T-helper 2 cell treated with Interferon-gamma antibody and Interleukin-4, amounts not matched to agents 5 μg/mL and 100 μg/mL, for 36 hours (primary cell): Measurements from ENCODE around the gene CNTN2.

Source experiments
- DNase-seq: peaks from one replicate; pipeline ENCODE4 v3.0.0; 2021; ENCODE audit warnings: low spot score
- H3K27ac Mint-ChIP-seq: one replicate; pipeline ENCODE4 v1.8.0; 2021; ENCODE audit warnings: mild to moderate bottlenecking, mixed read lengths
- H3K27me3 Mint-ChIP-seq: one replicate; pipeline ENCODE4 v1.8.0; 2021; ENCODE audit warnings: low read depth, mixed read lengths
- H3K36me3 Mint-ChIP-seq: one replicate; pipeline ENCODE4 v1.8.0; 2021; ENCODE audit warnings: low read depth, mixed read lengths
- H3K4me1 Mint-ChIP-seq: one replicate; pipeline ENCODE4 v1.8.0; 2021; ENCODE audit warnings: low read depth, mixed read lengths
- H3K4me3 Mint-ChIP-seq: one replicate; pipeline ENCODE4 v1.8.0; 2022; ENCODE audit warnings: mild to moderate bottlenecking, moderate library complexity, mixed read lengths
- H3K9me3 Mint-ChIP-seq: one replicate; pipeline ENCODE4 v1.8.0; 2021; ENCODE audit warnings: mixed read lengths

Gene CNTN2

GRCh38 chr1:205053296-205053695 lies 10.3 kb downstream of the CNTN2 start:
- Mint-ChIP-seq H3K27ac (no peak overlapping the region), H3K9me3 (no peaks in the 10 kb centered on the region), H3K27me3 (no peaks in the 10 kb centered on the region), H3K4me1 (no peaks in the 10 kb centered on the region), H3K4me3 (no peak overlapping the region), H3K36me3 (no peaks in the 10 kb centered on the region)
- no peak for DNase-seq

- no peak for DNase-seq
- no peaks in the 10 kb centered on the region for H3K9me3 Mint-ChIP-seq
- no peak overlapping the region for H3K4me3 Mint-ChIP-seq
- H3K36me3 Mint-ChIP-seq: no peaks in the 10 kb centered on the region
- no peaks in the 10 kb centered on the region for H3K4me1 Mint-ChIP-seq
- H3K27me3 Mint-ChIP-seq: no peaks in the 10 kb centered on the region
- no peak overlapping the region for H3K27ac Mint-ChIP-seq
Observed at GRCh38 chr1:205054013-205054412, 11.0 kb downstream of the CNTN2 start.

- H3K27ac Mint-ChIP-seq: no peak overlapping the region
- no peaks in the 10 kb centered on the region for H3K36me3 Mint-ChIP-seq
- no peaks in the 10 kb centered on the region for H3K9me3 Mint-ChIP-seq
- no peaks in the 10 kb centered on the region for H3K27me3 Mint-ChIP-seq
- H3K4me3 Mint-ChIP-seq: no peak overlapping the region
- H3K4me1 Mint-ChIP-seq: no peaks in the 10 kb centered on the region
- no peak for DNase-seq
Observed at GRCh38 chr1:205056188-205056611, 13.2 kb downstream of the CNTN2 start.

- H3K4me3 Mint-ChIP-seq: no peak overlapping the region
- H3K9me3 Mint-ChIP-seq: no peaks in the 10 kb centered on the region
- no peak for DNase-seq
- H3K27ac Mint-ChIP-seq: no peak overlapping the region
- H3K36me3 Mint-ChIP-seq: no peaks in the 10 kb centered on the region
- no peaks in the 10 kb centered on the region for H3K27me3 Mint-ChIP-seq
- no peaks in the 10 kb centered on the region for H3K4me1 Mint-ChIP-seq
Observed at GRCh38 chr1:205056956-205057568, 14.1 kb downstream of the CNTN2 start.

GRCh38 chr1:205057808-205058575 lies 15.0 kb downstream of the CNTN2 start:
- H3K4me3 Mint-ChIP-seq: no peak overlapping the region
- H3K27me3 Mint-ChIP-seq: no peaks in the 10 kb centered on the region
- no peaks in the 10 kb centered on the region for H3K9me3 Mint-ChIP-seq
- H3K36me3 Mint-ChIP-seq: no peaks in the 10 kb centered on the region
- no peaks in the 10 kb centered on the region for H3K4me1 Mint-ChIP-seq
- no peak overlapping the region for H3K27ac Mint-ChIP-seq
- DNase-seq: no peak

- H3K27me3 Mint-ChIP-seq: no peaks in the 10 kb centered on the region
- no peak for DNase-seq
- H3K9me3 Mint-ChIP-seq: no peaks in the 10 kb centered on the region
- H3K27ac Mint-ChIP-seq: no peak overlapping the region
- no peak overlapping the region for H3K4me3 Mint-ChIP-seq
- H3K4me1 Mint-ChIP-seq: no peaks in the 10 kb centered on the region
- no peaks in the 10 kb centered on the region for H3K36me3 Mint-ChIP-seq
Observed at GRCh38 chr1:205058853-205059252, 15.8 kb downstream of the CNTN2 start.

- Mint-ChIP-seq H3K27ac (no peak overlapping the region), H3K9me3 (no peaks in the 10 kb centered on the region), H3K4me1 (no peaks in the 10 kb centered on the region), H3K4me3 (no peak overlapping the region), H3K36me3 (no peaks in the 10 kb centered on the region), H3K27me3 (no peaks in the 10 kb centered on the region)
- DNase-seq: no peak
Observed at GRCh38 chr1:205059660-205060059, 16.6 kb downstream of the CNTN2 start.

GRCh38 chr1:205060746-205061145 lies 17.7 kb downstream of the CNTN2 start:
- Mint-ChIP-seq H3K4me1 (no peaks in the 10 kb centered on the region), H3K9me3 (no peaks in the 10 kb centered on the region), H3K36me3 (no peaks in the 10 kb centered on the region), H3K27me3 (no peaks in the 10 kb centered on the region), H3K27ac (no peak overlapping the region), H3K4me3 (no peak overlapping the region)
- DNase-seq: no peak

GRCh38 chr1:205061227-205061626 lies 18.2 kb downstream of the CNTN2 start:
- no peaks in the 10 kb centered on the region for H3K36me3 Mint-ChIP-seq
- H3K27me3 Mint-ChIP-seq: no peaks in the 10 kb centered on the region
- H3K9me3 Mint-ChIP-seq: no peaks in the 10 kb centered on the region
- DNase-seq: no peak
- no peaks in the 10 kb centered on the region for H3K4me1 Mint-ChIP-seq
- no peak overlapping the region for H3K4me3 Mint-ChIP-seq
- no peak overlapping the region for H3K27ac Mint-ChIP-seq

GRCh38 chr1:205061665-205062069 lies 18.7 kb downstream of the CNTN2 start:
- Mint-ChIP-seq H3K27ac (no peak overlapping the region), H3K4me3 (no peak overlapping the region), H3K4me1 (no peaks in the 10 kb centered on the region), H3K36me3 (no peaks in the 10 kb centered on the region), H3K27me3 (no peaks in the 10 kb centered on the region), H3K9me3 (no peaks in the 10 kb centered on the region)
- DNase-seq: peak; percentile 52

- no peak for DNase-seq
- Mint-ChIP-seq H3K36me3 (no peaks in the 10 kb centered on the region), H3K27me3 (no peaks in the 10 kb centered on the region), H3K4me3 (no peak overlapping the region), H3K9me3 (no peaks in the 10 kb centered on the region), H3K27ac (no peak overlapping the region), H3K4me1 (no peaks in the 10 kb centered on the region)
Observed at GRCh38 chr1:205062319-205062718, 19.3 kb downstream of the CNTN2 start.

GRCh38 chr1:205062895-205063294 lies 19.9 kb downstream of the CNTN2 start:
- no peak overlapping the region for H3K4me3 Mint-ChIP-seq

GRCh38 chr1:205064301-205064700 lies 21.3 kb downstream of the CNTN2 start:
- no peaks in the 10 kb centered on the region for H3K36me3 Mint-ChIP-seq
- H3K4me1 Mint-ChIP-seq: no peaks in the 10 kb centered on the region
- no peaks in the 10 kb centered on the region for H3K27me3 Mint-ChIP-seq
- H3K9me3 Mint-ChIP-seq: no peaks in the 10 kb centered on the region
- no peak overlapping the region for H3K4me3 Mint-ChIP-seq
- DNase-seq: no peak
- H3K27ac Mint-ChIP-seq: no peak overlapping the region

More at GRCh38 chr1:205062895-205063294, 19.9 kb downstream of the CNTN2 start:
- no peak for DNase-seq
- H3K36me3 Mint-ChIP-seq: no peaks in the 10 kb centered on the region
- no peak overlapping the region for H3K27ac Mint-ChIP-seq
- no peaks in the 10 kb centered on the region for H3K9me3 Mint-ChIP-seq
- no peaks in the 10 kb centered on the region for H3K27me3 Mint-ChIP-seq
- H3K4me1 Mint-ChIP-seq: no peaks in the 10 kb centered on the region

GRCh38 chr1:205064741-205065316 lies 21.8 kb downstream of the CNTN2 start:
- H3K4me1 Mint-ChIP-seq: no peaks in the 10 kb centered on the region
- no peak overlapping the region for H3K27ac Mint-ChIP-seq
- no peak overlapping the region for H3K4me3 Mint-ChIP-seq
- DNase-seq: no peak
- H3K27me3 Mint-ChIP-seq: no peaks in the 10 kb centered on the region
- H3K9me3 Mint-ChIP-seq: no peaks in the 10 kb centered on the region
- H3K36me3 Mint-ChIP-seq: no peaks in the 10 kb centered on the region
